Endodermal cell (in vitro differentiated cells): ENCODE results near the gene SPOUT1. TPM values are rescaled to one million over a fixed set of nuclear protein-coding genes. Genes with fewer than 3 reads are reported as not detected.

ENCODE experiments used
- DNase-seq: peaks from one replicate; pipeline ENCODE4 v3.0.0-alpha.2; 2017
- H3K27ac ChIP-seq: 2 replicates; pipeline ENCODE4 v1.5.1; 2013; ENCODE audit warnings: mild to moderate bottlenecking, low read depth, low read length, moderate library complexity
- H3K27me3 ChIP-seq: 2 replicates; pipeline ENCODE4 v1.6.1; 2013; ENCODE audit warnings: mild to moderate bottlenecking, low read length, moderate library complexity; ENCODE audit not compliant: insufficient read depth, control insufficient read depth, poor library complexity, severe bottlenecking
- H3K36me3 ChIP-seq: 2 replicates; pipeline ENCODE4 v1.7.0; 2013; ENCODE audit warnings: mild to moderate bottlenecking, low read length, moderate library complexity; ENCODE audit not compliant: control insufficient read depth, insufficient read depth
- H3K4me1 ChIP-seq: one replicate; pipeline ENCODE4 v1.7.0; 2013; ENCODE audit warnings: low read length; ENCODE audit not compliant: control insufficient read depth, insufficient read depth
- H3K4me3 ChIP-seq: 2 replicates; pipeline ENCODE4 v1.5.1; 2013; ENCODE audit warnings: mild to moderate bottlenecking, low read length, moderate library complexity
- H3K9ac ChIP-seq: 2 replicates; pipeline ENCODE4 v1.6.1; 2013; ENCODE audit warnings: mild to moderate bottlenecking, low read length, moderate library complexity; ENCODE audit not compliant: poor library complexity, severe bottlenecking; ENCODE audit errors: extremely low read depth
- H3K9me3 ChIP-seq: 2 replicates; pipeline ENCODE4 v1.6.1; 2013; ENCODE audit warnings: mild to moderate bottlenecking, low read length, moderate library complexity; ENCODE audit not compliant: control insufficient read depth
- H3K27ac Mint-ChIP-seq: 2 replicates; pipeline ENCODE4 v1.8.0; 2020; ENCODE audit warnings: mixed read lengths
- H3K27me3 Mint-ChIP-seq: 2 replicates; pipeline ENCODE4 v1.8.0; 2021; ENCODE audit warnings: mild to moderate bottlenecking, mixed read lengths; ENCODE audit not compliant: insufficient read depth
- H3K36me3 Mint-ChIP-seq: 2 replicates; pipeline ENCODE4 v1.8.0; 2020; ENCODE audit warnings: low read depth, mixed read lengths
- H3K4me1 Mint-ChIP-seq: 2 replicates; pipeline ENCODE4 v1.8.0; 2020; ENCODE audit warnings: mixed read lengths
- H3K4me3 Mint-ChIP-seq: 2 replicates; pipeline ENCODE4 v1.8.0; 2020; ENCODE audit warnings: mild to moderate bottlenecking, moderate library complexity, mixed read lengths
- H3K9me3 Mint-ChIP-seq: 2 replicates; pipeline ENCODE4 v1.8.0; 2020; ENCODE audit warnings: mild to moderate bottlenecking, mixed read lengths
- CTCF ChIP-seq: fragments of 200-600 bp; sonication (generic); conservative IDR thresholded peaks from 2 replicates; pipeline ENCODE4 v1.5.0; 2021; ENCODE audit warnings: antibody characterized with exemption, mild to moderate bottlenecking
- WGBS, 2 experiments: methylation state at CpG; one replicate each; pipeline versions ENCODE4 v1.1.5 to v1.1.7; 2013; ENCODE audit warnings: missing lambda C conversion rate in 2 of 2, mixed read lengths in 1 of 2; ENCODE audit not compliant: insufficient coverage in 1 of 2, insufficient read length in 1 of 2; 5-methylcytosine and 5-hydroxymethylcytosine counted together
- total RNA-seq, 2 donors: library from RNA; stranded (reverse); fragmentation: NEBNext Ultra II Directional in 1 of 2; extraction: Animal tissue kit (Norgen Biotek cat#: 25700) in 1 of 2; gene quantifications; 2 replicates in 1 of 2; 3 replicates in 1 of 2; pipeline ENCODE4 v1.2.1, GENCODE V29; 2021

SPOUT1 gene
- total RNA-seq, 2 donors from 2014 or later: 66.9 to 86.5 TPM

- no peak overlapping the region for H3K27ac ChIP-seq
- no peaks in the 10 kb centered on the region for H3K27me3 ChIP-seq
- H3K27me3 Mint-ChIP-seq: peaks cover 7% of the 10 kb centered on the region
- no peaks in the 10 kb centered on the region for H3K4me1 ChIP-seq
- DNase-seq: no peak
- no peak overlapping the region for H3K4me3 ChIP-seq
- H3K27ac Mint-ChIP-seq: no peak overlapping the region
- peaks cover 6% of the 10 kb centered on the region for H3K36me3 Mint-ChIP-seq
- peaks cover 8% of the 10 kb centered on the region for H3K4me1 Mint-ChIP-seq
- TF ChIP-seq CTCF: no peak
- H3K9me3 Mint-ChIP-seq: peaks cover 13% of the 10 kb centered on the region
- peak overlapping the region; percentile 92 for H3K4me3 Mint-ChIP-seq
- H3K9me3 ChIP-seq: no peaks in the 10 kb centered on the region
- H3K36me3 ChIP-seq: no peaks in the 10 kb centered on the region
- H3K9ac ChIP-seq: no peak overlapping the region
- WGBS, 2 experiments: 93 to 100% methylated on average over 4 to 5 of the region's 5 CpGs
These were observed 56.5 kb downstream of the SPOUT1 start for GRCh38 chr9:128773049-128773448.

- Histone ChIP-seq H3K4me1 (no peaks in the 10 kb centered on the region), H3K36me3 (peaks cover 7% of the 10 kb centered on the region), H3K27me3 (no peaks in the 10 kb centered on the region), H3K4me3 (peak within 1 kb of the TSS; percentile 90), H3K9ac (peak within 1 kb of the TSS; percentile 89), H3K27ac (peak within 1 kb of the TSS; percentile 72), H3K9me3 (no peaks in the 10 kb centered on the region)
- TF ChIP-seq CTCF: no peak
- Mint-ChIP-seq H3K4me3 (peak within 1 kb of the TSS; percentile 92), H3K27me3 (peaks cover 7% of the 10 kb centered on the region), H3K27ac (peak within 1 kb of the TSS; percentile 97), H3K4me1 (peaks cover 8% of the 10 kb centered on the region), H3K36me3 (peaks cover 15% of the 10 kb centered on the region), H3K9me3 (peaks cover 9% of the 10 kb centered on the region)
- DNase-seq: peak; percentile 96
- 6% methylated on average over 27 to 72 of the region's 72 CpGs for WGBS, 2 experiments
These were observed 57.7 kb downstream of the SPOUT1 start, which contains the start of gene ZER1 for GRCh38 chr9:128771745-128772519. ZER1 (minus strand) TSS chr9:128771927; CDS start chr9:128755565, 16,362 bp downstream.

GRCh38 chr9:128771094-128771721 is 58.4 kb downstream of the SPOUT1 start:
- Histone ChIP-seq H3K9ac (peak overlapping the region; percentile 89), H3K4me3 (peak overlapping the region; percentile 90), H3K9me3 (no peaks in the 10 kb centered on the region), H3K27ac (peak overlapping the region; percentile 72), H3K27me3 (no peaks in the 10 kb centered on the region), H3K4me1 (no peaks in the 10 kb centered on the region), H3K36me3 (peaks cover 7% of the 10 kb centered on the region)
- Mint-ChIP-seq H3K4me1 (peaks cover 8% of the 10 kb centered on the region), H3K9me3 (peaks cover 6% of the 10 kb centered on the region), H3K27ac (peak overlapping the region; percentile 96), H3K27me3 (peaks cover 7% of the 10 kb centered on the region), H3K4me3 (peak overlapping the region; percentile 92), H3K36me3 (peaks cover 15% of the 10 kb centered on the region)
- TF ChIP-seq CTCF: no peak
- 3 to 4% methylated on average over 16 to 28 of the region's 28 CpGs for WGBS, 2 experiments
- peak; percentile 61 for DNase-seq
